ENCODE results near the gene DMAC2. TPM values are rescaled to one million over a fixed set of nuclear protein-coding genes. Genes with fewer than 3 reads are reported as not detected.

Gene DMAC2
- total RNA-seq, 1 donor from 2014 or later: 38.2 TPM

DNA sequence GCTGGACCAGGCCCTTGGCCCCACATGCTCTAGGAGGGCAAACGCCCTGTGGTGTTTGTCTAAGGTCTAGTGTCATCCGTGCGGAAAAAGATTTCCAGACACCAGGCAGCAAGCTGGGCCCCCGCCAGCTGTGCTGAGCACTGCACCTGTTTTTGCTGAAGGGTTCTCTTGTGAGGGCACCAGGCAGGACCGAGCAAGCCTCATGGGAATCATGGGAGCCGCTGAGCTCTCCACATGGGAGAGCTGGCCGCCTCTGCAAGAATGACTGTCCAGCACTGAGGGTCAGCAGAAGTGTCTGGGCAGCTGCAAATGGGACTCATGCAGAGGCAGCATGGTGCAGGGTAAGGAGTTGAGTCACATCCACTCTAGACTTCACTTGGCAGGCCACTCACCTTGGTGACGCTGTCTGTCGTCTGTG lies 24.5 kb downstream of the DMAC2 start:
- Mint-ChIP-seq H3K27ac (no peak overlapping the region), H3K9me3 (no peaks in the 10 kb centered on the region), H3K36me3 (ENCODE audit: low read depth) (peaks cover 75% of the 10 kb centered on the region), H3K4me3 (no peak overlapping the region), H3K4me1 (peaks cover 1% of the 10 kb centered on the region), H3K27me3 (no peaks in the 10 kb centered on the region)
- CTCF ChIA-PET: no interaction called here
- ATAC-seq (ENCODE audit: low read depth) (no peak), DNase-seq (no peak)
- POLR2A ChIA-PET: no interaction called here
- TF ChIP-seq, protein P1, sequence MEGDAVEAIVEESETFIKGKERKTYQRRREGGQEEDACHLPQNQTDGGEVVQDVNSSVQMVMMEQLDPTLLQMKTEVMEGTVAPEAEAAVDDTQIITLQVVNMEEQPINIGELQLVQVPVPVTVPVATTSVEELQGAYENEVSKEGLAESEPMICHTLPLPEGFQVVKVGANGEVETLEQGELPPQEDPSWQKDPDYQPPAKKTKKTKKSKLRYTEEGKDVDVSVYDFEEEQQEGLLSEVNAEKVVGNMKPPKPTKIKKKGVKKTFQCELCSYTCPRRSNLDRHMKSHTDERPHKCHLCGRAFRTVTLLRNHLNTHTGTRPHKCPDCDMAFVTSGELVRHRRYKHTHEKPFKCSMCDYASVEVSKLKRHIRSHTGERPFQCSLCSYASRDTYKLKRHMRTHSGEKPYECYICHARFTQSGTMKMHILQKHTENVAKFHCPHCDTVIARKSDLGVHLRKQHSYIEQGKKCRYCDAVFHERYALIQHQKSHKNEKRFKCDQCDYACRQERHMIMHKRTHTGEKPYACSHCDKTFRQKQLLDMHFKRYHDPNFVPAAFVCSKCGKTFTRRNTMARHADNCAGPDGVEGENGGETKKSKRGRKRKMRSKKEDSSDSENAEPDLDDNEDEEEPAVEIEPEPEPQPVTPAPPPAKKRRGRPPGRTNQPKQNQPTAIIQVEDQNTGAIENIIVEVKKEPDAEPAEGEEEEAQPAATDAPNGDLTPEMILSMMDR (IDR thresholded peaks at IDR 0.05): no peak
- intact Hi-C loops (cut with micrococcal nuclease): no loop called here

DNA sequence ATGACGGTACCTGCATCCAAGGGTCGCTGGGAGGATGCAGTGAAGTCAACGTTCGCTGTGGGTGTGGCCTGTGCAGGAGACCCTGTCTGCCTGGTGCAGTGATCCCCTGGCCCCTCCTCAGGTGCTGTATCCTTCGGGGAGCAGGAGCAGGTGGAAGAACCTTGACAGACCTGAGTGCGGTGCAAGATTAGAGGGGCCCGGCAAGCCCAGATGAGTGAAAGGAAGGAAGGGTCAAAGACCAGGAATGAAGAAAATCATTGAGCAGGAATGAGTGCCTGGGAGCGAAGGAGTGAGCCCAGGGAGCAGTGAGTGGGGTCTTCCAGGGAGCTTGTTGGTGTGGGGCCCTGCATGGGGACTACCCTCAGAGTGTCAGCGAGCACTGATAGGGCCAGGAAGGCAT lies 25.3 kb downstream of the DMAC2 start:
- no peaks in the 10 kb centered on the region for H3K27me3 Mint-ChIP-seq
- no peak overlapping the region for H3K4me3 Mint-ChIP-seq
- peaks cover 7% of the 10 kb centered on the region for H3K4me1 Mint-ChIP-seq
- no peak overlapping the region for H3K27ac Mint-ChIP-seq
- ATAC-seq (ENCODE audit: low read depth): no peak
- H3K9me3 Mint-ChIP-seq: no peaks in the 10 kb centered on the region
- TF ChIP-seq, protein P1 (IDR thresholded peaks at IDR 0.05): no peak
- intact Hi-C loops (cut with micrococcal nuclease): no loop called here
- ChIA-PET CTCF (no interaction called here), POLR2A (no interaction called here)
- no peak for DNase-seq
- peaks cover 71% of the 10 kb centered on the region for H3K36me3 Mint-ChIP-seq (ENCODE audit: low read depth)

DNA sequence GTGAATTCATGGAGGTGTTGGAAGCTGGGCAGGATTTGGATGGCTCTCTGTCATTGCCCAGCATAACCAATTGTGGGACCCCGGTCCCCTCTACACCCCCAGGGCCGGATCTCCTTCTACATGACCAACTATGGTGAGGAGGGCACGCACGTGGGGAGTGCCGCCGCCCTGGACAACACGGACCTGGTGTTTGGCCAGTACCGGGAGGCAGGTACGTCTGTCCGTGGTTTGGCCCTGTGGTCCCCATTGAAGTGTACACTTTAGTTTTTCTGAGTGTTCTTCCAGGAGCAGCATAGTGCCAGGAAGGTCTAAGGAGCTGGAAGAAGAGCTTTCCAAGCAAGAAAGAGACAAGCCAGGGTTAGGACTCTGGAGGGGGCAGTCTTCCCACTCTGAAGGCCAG lies 25.8 kb downstream of the DMAC2 start:
- intact Hi-C loops (cut with micrococcal nuclease): no loop called here
- Mint-ChIP-seq H3K27me3 (no peaks in the 10 kb centered on the region), H3K9me3 (no peaks in the 10 kb centered on the region), H3K4me1 (peaks cover 10% of the 10 kb centered on the region), H3K27ac (no peak overlapping the region), H3K4me3 (no peak overlapping the region), H3K36me3 (ENCODE audit: low read depth) (peaks cover 66% of the 10 kb centered on the region)
- ATAC-seq (ENCODE audit: low read depth) (no peak), DNase-seq (no peak)
- ChIA-PET POLR2A (no interaction called here), CTCF (no interaction called here)
- TF ChIP-seq, protein P1 (IDR thresholded peaks at IDR 0.05): no peak

DNA sequence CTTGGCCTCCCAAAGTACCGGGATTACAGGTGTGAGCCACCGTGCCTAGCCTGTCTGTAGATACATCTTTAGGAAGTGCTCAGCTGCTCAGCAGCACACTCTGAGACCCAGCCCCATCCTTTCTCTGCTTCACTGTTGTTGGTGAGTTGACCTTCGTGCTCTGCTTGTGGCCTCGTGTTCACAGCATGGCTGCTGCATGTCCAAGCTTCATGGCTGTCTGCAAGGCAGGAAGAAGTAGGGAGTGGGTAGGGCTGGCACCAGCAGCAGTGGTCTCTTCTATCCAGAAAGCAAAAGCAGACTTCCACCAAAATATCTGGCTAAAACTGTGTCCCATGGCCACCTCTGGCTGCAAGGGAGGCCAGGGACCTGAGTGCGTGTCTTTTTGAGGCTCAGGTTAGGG lies 26.8 kb downstream of the DMAC2 start:
- ATAC-seq (ENCODE audit: low read depth): no peak
- H3K27me3 Mint-ChIP-seq: no peaks in the 10 kb centered on the region
- CTCF ChIA-PET: no interaction called here
- TF ChIP-seq, protein P1 (IDR thresholded peaks at IDR 0.05): no peak
- POLR2A ChIA-PET: no interaction called here
- no peak for DNase-seq
- no peaks in the 10 kb centered on the region for H3K9me3 Mint-ChIP-seq
- H3K36me3 Mint-ChIP-seq (ENCODE audit: low read depth): peaks cover 56% of the 10 kb centered on the region
- no peak overlapping the region for H3K27ac Mint-ChIP-seq
- intact Hi-C loops (cut with micrococcal nuclease): no loop called here
- peaks cover 10% of the 10 kb centered on the region for H3K4me1 Mint-ChIP-seq
- H3K4me3 Mint-ChIP-seq: no peak overlapping the region

DNA sequence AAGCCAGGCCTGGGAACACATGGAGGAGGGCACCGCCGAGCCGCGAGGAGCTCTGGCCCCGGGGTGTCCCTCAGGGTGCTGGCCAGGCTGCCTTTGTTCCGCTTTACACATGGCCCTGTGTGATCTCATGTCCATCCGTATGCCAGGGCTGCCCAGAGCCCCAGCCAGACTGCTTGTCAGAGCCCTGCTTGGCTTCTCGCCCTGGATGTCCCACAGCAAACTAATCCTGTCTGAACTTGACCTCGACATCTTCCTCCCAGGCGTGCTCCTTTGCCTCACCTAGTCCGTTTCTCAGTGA lies 27.8 kb downstream of the DMAC2 start:
- H3K9me3 Mint-ChIP-seq: no peaks in the 10 kb centered on the region
- POLR2A ChIA-PET: no interaction called here
- H3K27ac Mint-ChIP-seq: no peak overlapping the region
- no peak for DNase-seq
- intact Hi-C loops (cut with micrococcal nuclease): no loop called here
- TF ChIP-seq, protein P1 (IDR thresholded peaks at IDR 0.05): no peak
- H3K4me3 Mint-ChIP-seq: no peak overlapping the region
- H3K27me3 Mint-ChIP-seq: no peaks in the 10 kb centered on the region
- no peak for ATAC-seq (ENCODE audit: low read depth)
- H3K4me1 Mint-ChIP-seq: peaks cover 14% of the 10 kb centered on the region
- CTCF ChIA-PET: no interaction called here
- peaks cover 52% of the 10 kb centered on the region for H3K36me3 Mint-ChIP-seq (ENCODE audit: low read depth)
